B cell (primary cell): Measurements from ENCODE around the gene HMX2. TPM values are rescaled to one million over a fixed set of nuclear protein-coding genes. Genes with fewer than 3 reads are reported as not detected.

Source experiments
- ATAC-seq: fragments of 200-7000 bp; cut with Tn5 transposase; one replicate; pipeline ENCODE4 v1.10.0; 2021; ENCODE audit warnings: low read depth, mild to moderate bottlenecking, moderate number of reproducible peaks, moderate library complexity
- CTCF ChIA-PET: fragments of 350-600 bp; sonication (Branson Sonifier 250); formaldehyde crosslinking; loops from one replicate; lab custom pipeline; 2021; ENCODE audit warnings: antibody characterized with exemption, inconsistent platforms; lab: Charles Lee
- POLR2A ChIA-PET: fragments of 350-600 bp; sonication (Branson Sonifier 250); formaldehyde crosslinking; loops from one replicate; lab custom pipeline; 2021; ENCODE audit warnings: antibody characterized with exemption; lab: Charles Lee
- DNase-seq: peaks from one replicate; pipeline ENCODE4 v3.0.0; 2013
- H2AFZ ChIP-seq: 2 replicates; pipeline ENCODE4 v1.6.1; 2012; ENCODE audit warnings: mild to moderate bottlenecking, low read depth, low read length; ENCODE audit not compliant: insufficient read depth, poor library complexity, severe bottlenecking
- H3K27ac ChIP-seq, 2 donors: 1 replicate in 1 of 2; 2 replicates in 1 of 2; pipeline ENCODE4 v1.5.1; 2012 to 2013; ENCODE audit warnings: low read length in 2 of 2, mild to moderate bottlenecking in 2 of 2, moderate library complexity in 1 of 2
- H3K27me3 ChIP-seq, 4 experiments: fragments of 200-600 bp in 1 of 4; sonication (generic) in 1 of 4; replicated peaks in 1 of 4; 1 replicate in 2 of 4; 2 replicates in 2 of 4; pipeline versions ENCODE4 v1.6.1 to v1.7.0; 2013 to 2016; ENCODE audit warnings: low read length in 3 of 4, mild to moderate bottlenecking in 2 of 4, mixed read lengths in 1 of 4, moderate library complexity in 1 of 4; ENCODE audit not compliant: insufficient read depth in 4 of 4, control insufficient read depth in 3 of 4; ENCODE audit errors: control extremely low read depth in 1 of 4
- H3K36me3 ChIP-seq, 2 experiments: replicated peaks in 1 of 2; 1 replicate in 1 of 2; 2 replicates in 1 of 2; pipeline versions ENCODE4 v1.6.1 to v1.7.1; 2013; ENCODE audit warnings: low read length in 1 of 2; ENCODE audit not compliant: insufficient read depth in 2 of 2, control insufficient read depth in 1 of 2; ENCODE audit errors: control extremely low read depth in 1 of 2, extremely low read depth in 1 of 2
- H3K4me1 ChIP-seq, 2 donors: fragments of 200-600 bp in 1 of 2; sonication (generic) in 1 of 2; 1 replicate in 1 of 2; 2 replicates in 1 of 2; pipeline versions ENCODE4 v1.5.1 to v1.6.1; 2013 to 2017; ENCODE audit warnings: low read length in 2 of 2; ENCODE audit not compliant: control insufficient read depth in 2 of 2, insufficient read depth in 2 of 2
- H3K4me2 ChIP-seq: replicated peaks from 2 replicates; pipeline ENCODE3; 2012; ENCODE audit warnings: mild to moderate bottlenecking, low read depth, low read length; ENCODE audit not compliant: poor library complexity, severe bottlenecking
- H3K4me3 ChIP-seq, 5 experiments: fragments of 200-600 bp in 1 of 5; sonication (generic) in 1 of 5; 1 replicate in 3 of 5; 2 replicates in 2 of 5; pipeline versions ENCODE4 v1.5.1 to v1.7.0; 2011 to 2016; ENCODE audit warnings: low read length in 4 of 5, mild to moderate bottlenecking in 4 of 5, low read depth in 2 of 5, control low read depth in 1 of 5, moderate library complexity in 1 of 5; ENCODE audit not compliant: insufficient read depth in 1 of 5; ENCODE audit errors: control extremely low read depth in 1 of 5, extremely low read depth in 1 of 5
- H3K79me2 ChIP-seq: fragments of 200-600 bp; sonication (generic); one replicate; pipeline ENCODE4 v1.6.0; 2016; ENCODE audit warnings: low read length; ENCODE audit not compliant: control insufficient read depth, insufficient read depth
- H3K9ac ChIP-seq: fragments of 200-600 bp; sonication (generic); 2 replicates; pipeline ENCODE4 v1.6.1; 2017; ENCODE audit warnings: mild to moderate bottlenecking, low read length, moderate library complexity
- H3K9me3 ChIP-seq, 3 donors: one replicate each; pipeline versions ENCODE4 v1.6.1 to v1.7.1; 2013; ENCODE audit warnings: low read length in 2 of 3; ENCODE audit not compliant: control insufficient read depth in 2 of 3, insufficient read depth in 1 of 3; ENCODE audit errors: control extremely low read depth in 1 of 3
- H4K20me1 ChIP-seq: 2 replicates; pipeline ENCODE4 v1.6.0; 2012; ENCODE audit warnings: mild to moderate bottlenecking, low read length; ENCODE audit not compliant: insufficient read depth, control insufficient read depth, poor library complexity, severe bottlenecking
- H3K27ac Mint-ChIP-seq: one replicate; pipeline ENCODE4 v1.8.0; 2021; ENCODE audit warnings: mixed read lengths
- H3K27me3 Mint-ChIP-seq: one replicate; pipeline ENCODE4 v1.8.0; 2021; ENCODE audit warnings: mixed read lengths
- H3K4me1 Mint-ChIP-seq: one replicate; pipeline ENCODE4 v1.8.0; 2021; ENCODE audit warnings: mixed read lengths
- H3K4me3 Mint-ChIP-seq: one replicate; pipeline ENCODE4 v1.8.0; 2021; ENCODE audit warnings: mixed read lengths
- H3K9me3 Mint-ChIP-seq: one replicate; pipeline ENCODE4 v1.8.0; 2022; ENCODE audit warnings: mixed read lengths; ENCODE audit not compliant: insufficient read depth
- CTCF ChIP-seq: fragments of 200-600 bp; IDR thresholded peaks from one replicate; pipeline ENCODE4 v1.8.0; 2022; ENCODE audit warnings: antibody characterized with exemption, mild to moderate bottlenecking
- EZH2 ChIP-seq: IDR thresholded peaks from 2 replicates; pipeline ENCODE4 v1.6.1; 2012; ENCODE audit warnings: borderline replicate concordance, low read depth, mild to moderate bottlenecking, moderate library complexity, low read length; ENCODE audit not compliant: insufficient read depth, poor library complexity, severe bottlenecking
- WGBS: methylation state at CpG from one replicate; pipeline ENCODE4 v1.1.5; 2013; ENCODE audit warnings: missing lambda C conversion rate; ENCODE audit not compliant: insufficient coverage; 5-methylcytosine and 5-hydroxymethylcytosine counted together
- intact Hi-C: fragments of 100-400 bp; cut with micrococcal nuclease; formaldehyde crosslinking; loops from one replicate; pipeline ENCODE4 v1.10.0; 2022
- polyA plus RNA-seq: library from polyadenylated mRNA; depleted of rRNA; stranded (reverse); fragments of >200 nt; gene quantifications from 2 replicates; pipeline ENCODE4 v1.2.3, GENCODE V29; 2012
- total RNA-seq, 2 donors: library from RNA; stranded (reverse); fragments of 120-200 nt in 1 of 2; gene quantifications; 1 replicate in 1 of 2; 2 replicates in 1 of 2; pipeline versions ENCODE4 v1.2.3 to v1.2.4, GENCODE V29; 2013 to 2022

HMX2 gene
- total and polyA plus RNA-seq, 2 donors (not counting 1 experiment from before 2014, with no cell fraction given): not detected

- Histone ChIP-seq H4K20me1 (peaks cover 5% of the 10 kb centered on the region), H2AFZ (no peak overlapping the region), H3K4me3 (no peak overlapping the region), H3K4me2 (peak overlapping the region; percentile 30), H3K79me2 (no peaks in the 10 kb centered on the region), H3K9ac (no peak overlapping the region), H3K36me3 (no peaks in the 10 kb centered on the region), H3K27me3 (peaks cover 4 to 97% (median 83%) of the 10 kb centered on the region in 4 experiments), H3K9me3 (peaks cover 1 to 95% (median 19%) of the 10 kb centered on the region in 3 donors), H3K4me1 (peaks cover 72 to 87% of the 10 kb centered on the region in 2 donors), H3K27ac (no peak overlapping the region)
- CTCF ChIA-PET: interaction anchor here (1.1 to 3.9 kb wide), 3 partner anchors 11 to 15 kb away, joined by 3 to 22 read pairs (median 3); no protein-coding TSS in a partner anchor
- H3K27ac Mint-ChIP-seq: no peak overlapping the region
- peaks cover 51% of the 10 kb centered on the region for H3K4me1 Mint-ChIP-seq
- WGBS: 8% methylated on average over 48 of the region's 59 CpGs
- DNase-seq (peak; percentile 37), ATAC-seq (no peak)
- intact Hi-C loops: no loop called here
- POLR2A ChIA-PET: no interaction called here
- peaks cover 67% of the 10 kb centered on the region for H3K27me3 Mint-ChIP-seq
- H3K9me3 Mint-ChIP-seq: no peaks in the 10 kb centered on the region
- peak overlapping the region; percentile 54 for H3K4me3 Mint-ChIP-seq
- TF ChIP-seq CTCF (no peak), EZH2 (peak; percentile 66)
These were observed 1.7 kb upstream of the HMX2 start for GRCh38 chr10:123146013-123146893.
